ENCODE results near the gene C2CD4A.
A peak's percentile ranks its signal among the peaks of the same experiment; 100 is the strongest.

DNA sequence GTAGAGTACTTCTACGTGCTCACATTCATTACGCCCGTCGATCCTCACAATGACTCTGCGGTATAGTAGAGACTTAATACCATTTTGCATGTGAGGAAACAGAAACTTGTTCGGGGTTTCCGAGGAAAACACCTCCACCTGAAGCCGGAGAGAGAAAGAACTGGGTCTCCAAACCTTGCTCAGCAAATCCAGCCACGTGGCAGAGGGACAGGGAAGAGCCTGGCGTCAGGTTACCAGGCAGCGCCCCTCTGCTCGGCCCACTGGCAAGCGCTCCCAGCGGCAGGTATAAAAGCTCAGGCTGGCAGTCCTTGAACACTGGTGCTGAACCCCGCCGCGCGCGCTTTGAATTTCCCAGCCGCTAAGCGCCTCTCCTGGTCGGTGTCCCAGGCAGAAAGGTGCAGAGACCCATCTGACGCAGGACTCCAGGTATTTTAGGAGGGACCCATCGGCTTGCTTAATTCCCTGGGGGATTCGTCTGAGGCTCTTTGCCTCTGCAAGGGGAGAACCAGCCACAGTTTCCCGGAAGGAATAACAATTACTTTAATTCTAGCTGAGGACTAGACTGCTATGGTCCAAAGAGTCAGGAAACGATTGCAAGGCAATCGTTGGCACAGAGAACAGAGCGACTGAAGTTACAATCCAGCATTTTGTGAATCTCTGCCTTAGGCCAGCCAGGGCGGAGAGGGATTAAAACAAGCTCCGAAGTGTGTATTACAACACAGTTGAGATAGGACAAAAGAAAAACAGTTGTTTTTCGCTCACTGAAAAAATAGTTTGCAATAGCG is at the start of gene C2CD4A:
- TF ChIP-seq EZH2 (IDR thresholded peaks at IDR 0.05) (no peak), CEBPB (IDR thresholded peaks at IDR 0.05; ENCODE audit: low read depth) (no peak), EZH2phosphoT487 (IDR thresholded peaks at IDR 0.05; ENCODE audit: borderline replicate concordance) (no peak), ZBTB33 (IDR thresholded peaks at IDR 0.05; ENCODE audit: extremely low read depth, insufficient replicate concordance, low read length) (no peak), POLR2A (IDR thresholded peaks at IDR 0.05; ENCODE audit: borderline replicate concordance, extremely low read depth, insufficient read depth, insufficient read length) (no peak), SRF (IDR thresholded peaks at IDR 0.05; ENCODE audit: low read depth) (no peak), YY1 (IDR thresholded peaks at IDR 0.05; ENCODE audit: extremely low read depth, insufficient replicate concordance, low read depth, low read length) (no peak), ZNF274 (IDR thresholded peaks at IDR 0.05; ENCODE audit: low read depth, low read length) (no peak), POLR2AphosphoS5 (IDR thresholded peaks at IDR 0.05; ENCODE audit: low read depth, low read length) (no peak), RAD21 (IDR thresholded peaks at IDR 0.05; ENCODE audit: low read depth) (no peak)
- TF ChIP-seq, protein P1, sequence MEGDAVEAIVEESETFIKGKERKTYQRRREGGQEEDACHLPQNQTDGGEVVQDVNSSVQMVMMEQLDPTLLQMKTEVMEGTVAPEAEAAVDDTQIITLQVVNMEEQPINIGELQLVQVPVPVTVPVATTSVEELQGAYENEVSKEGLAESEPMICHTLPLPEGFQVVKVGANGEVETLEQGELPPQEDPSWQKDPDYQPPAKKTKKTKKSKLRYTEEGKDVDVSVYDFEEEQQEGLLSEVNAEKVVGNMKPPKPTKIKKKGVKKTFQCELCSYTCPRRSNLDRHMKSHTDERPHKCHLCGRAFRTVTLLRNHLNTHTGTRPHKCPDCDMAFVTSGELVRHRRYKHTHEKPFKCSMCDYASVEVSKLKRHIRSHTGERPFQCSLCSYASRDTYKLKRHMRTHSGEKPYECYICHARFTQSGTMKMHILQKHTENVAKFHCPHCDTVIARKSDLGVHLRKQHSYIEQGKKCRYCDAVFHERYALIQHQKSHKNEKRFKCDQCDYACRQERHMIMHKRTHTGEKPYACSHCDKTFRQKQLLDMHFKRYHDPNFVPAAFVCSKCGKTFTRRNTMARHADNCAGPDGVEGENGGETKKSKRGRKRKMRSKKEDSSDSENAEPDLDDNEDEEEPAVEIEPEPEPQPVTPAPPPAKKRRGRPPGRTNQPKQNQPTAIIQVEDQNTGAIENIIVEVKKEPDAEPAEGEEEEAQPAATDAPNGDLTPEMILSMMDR (IDR thresholded peaks at IDR 0.05 in 2 of 3, conservative IDR thresholded peaks at IDR 0.05 in 1 of 3; ENCODE audit: borderline replicate concordance in 1 of 3, insufficient read depth in 1 of 3, low read depth in 2 of 3, low read length in 2 of 3), result no peak; a peak in 1 of 6 replicates
- TF ChIP-seq, protein P2, sequence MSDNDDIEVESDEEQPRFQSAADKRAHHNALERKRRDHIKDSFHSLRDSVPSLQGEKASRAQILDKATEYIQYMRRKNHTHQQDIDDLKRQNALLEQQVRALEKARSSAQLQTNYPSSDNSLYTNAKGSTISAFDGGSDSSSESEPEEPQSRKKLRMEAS (IDR thresholded peaks at IDR 0.05), result peak; percentile 90
